CD14-positive monocyte (primary cell): ENCODE data around the gene SDK1. TPM values are rescaled to one million over a fixed set of nuclear protein-coding genes. Genes with fewer than 3 reads are reported as not detected.
"Not testable (repeated sequence)": the region's sequence is repeated elsewhere in the genome, so short reads cannot be mapped to it uniquely, and the experiment has no call there.

Experiments used
- DNase-seq, 3 donors: peaks; one replicate each; pipeline ENCODE4 v3.0.0-alpha.2; 2011 to 2022
- H2AFZ ChIP-seq: 2 replicates; pipeline ENCODE4 v1.6.0; 2012; ENCODE audit warnings: mild to moderate bottlenecking, low read depth, low read length, inconsistent platforms; ENCODE audit not compliant: insufficient read depth, poor library complexity, severe bottlenecking
- H3K27ac ChIP-seq, 2 donors: 1 replicate in 1 of 2; 2 replicates in 1 of 2; pipeline ENCODE4 v1.5.1; 2012 to 2013; ENCODE audit warnings: low read length in 2 of 2, control low read depth in 1 of 2, inconsistent platforms in 1 of 2, low read depth in 1 of 2, mild to moderate bottlenecking in 1 of 2
- H3K27me3 ChIP-seq, 2 donors: one replicate each; pipeline versions ENCODE4 v1.6.0 to v1.6.1; 2011 to 2013; ENCODE audit warnings: low read length in 2 of 2; ENCODE audit not compliant: control insufficient read depth in 2 of 2, insufficient read depth in 2 of 2
- H3K36me3 ChIP-seq, 2 donors: replicated peaks in 1 of 2; 1 replicate in 1 of 2; 2 replicates in 1 of 2; pipeline versions ENCODE4 v1.5.1 to v1.6.1; 2012 to 2013; ENCODE audit warnings: low read length in 2 of 2, control low read depth in 1 of 2, inconsistent platforms in 1 of 2, mild to moderate bottlenecking in 1 of 2; ENCODE audit not compliant: insufficient read depth in 2 of 2, control insufficient read depth in 1 of 2
- H3K4me1 ChIP-seq, 2 donors: 1 replicate in 1 of 2; 2 replicates in 1 of 2; pipeline versions ENCODE4 v1.5.1 to v1.6.1; 2012 to 2013; ENCODE audit warnings: low read length in 2 of 2, control low read depth in 1 of 2, inconsistent platforms in 1 of 2, mild to moderate bottlenecking in 1 of 2, moderate library complexity in 1 of 2; ENCODE audit not compliant: insufficient read depth in 2 of 2, control insufficient read depth in 1 of 2
- H3K4me2 ChIP-seq: replicated peaks from 2 replicates; pipeline ENCODE3; 2012; ENCODE audit warnings: low read length, moderate library complexity, mild to moderate bottlenecking; ENCODE audit not compliant: poor library complexity, severe bottlenecking; ENCODE audit errors: extremely low read depth
- H3K4me3 ChIP-seq, 3 experiments: fragments of 200-600 bp in 1 of 3; sonication (generic) in 1 of 3; replicated peaks in 1 of 3; 1 replicate in 2 of 3; 2 replicates in 1 of 3; pipeline ENCODE4 v1.5.1; 2011 to 2013; ENCODE audit warnings: low read length in 3 of 3, mild to moderate bottlenecking in 3 of 3, control low read depth in 2 of 3, low read depth in 2 of 3, inconsistent platforms in 1 of 3, moderate library complexity in 1 of 3
- H3K79me2 ChIP-seq: 2 replicates; pipeline ENCODE4 v1.6.0; 2012; ENCODE audit warnings: mild to moderate bottlenecking, control low read depth, inconsistent platforms, low read length, moderate library complexity; ENCODE audit not compliant: insufficient read depth
- H3K9ac ChIP-seq: 2 replicates; pipeline ENCODE4 v1.6.0; 2017; ENCODE audit warnings: low read length, mild to moderate bottlenecking; ENCODE audit not compliant: insufficient read depth, poor library complexity, severe bottlenecking
- H3K9me3 ChIP-seq, 2 donors: replicated peaks in 1 of 2; 1 replicate in 1 of 2; 2 replicates in 1 of 2; pipeline versions ENCODE4 v1.5.1 to v1.6.1; 2012 to 2013; ENCODE audit warnings: low read length in 2 of 2, control low read depth in 1 of 2; ENCODE audit not compliant: control insufficient read depth in 1 of 2, insufficient read depth in 1 of 2
- H4K20me1 ChIP-seq: 2 replicates; pipeline ENCODE4 v1.6.0; 2012; ENCODE audit warnings: mild to moderate bottlenecking, low read length, control low read depth, moderate library complexity; ENCODE audit not compliant: insufficient read depth
- H3K27ac Mint-ChIP-seq, 7 donors: one replicate each; pipeline ENCODE4 v1.8.0; 2020; ENCODE audit warnings: mild to moderate bottlenecking in 7 of 7, mixed read lengths in 7 of 7, moderate library complexity in 6 of 7, inconsistent platforms in 2 of 7
- H3K27me3 Mint-ChIP-seq, 3 donors: one replicate each; pipeline ENCODE4 v1.8.0; 2021 to 2022; ENCODE audit warnings: low read depth in 3 of 3, mild to moderate bottlenecking in 3 of 3, mixed read lengths in 3 of 3, moderate library complexity in 3 of 3, inconsistent platforms in 1 of 3
- H3K36me3 Mint-ChIP-seq, 2 donors: one replicate each; pipeline ENCODE4 v1.8.0; 2020; ENCODE audit warnings: mixed read lengths in 2 of 2, inconsistent platforms in 1 of 2, mild to moderate bottlenecking in 1 of 2
- H3K4me1 Mint-ChIP-seq: one replicate; pipeline ENCODE4 v1.8.0; 2020; ENCODE audit warnings: mild to moderate bottlenecking, mixed read lengths
- H3K4me3 Mint-ChIP-seq, 2 donors: one replicate each; pipeline ENCODE4 v1.8.0; 2020; ENCODE audit warnings: mild to moderate bottlenecking in 2 of 2, mixed read lengths in 2 of 2, moderate library complexity in 1 of 2
- H3K9me3 Mint-ChIP-seq, 7 donors: one replicate each; pipeline ENCODE4 v1.8.0; 2020 to 2022; ENCODE audit warnings: mixed read lengths in 7 of 7, mild to moderate bottlenecking in 6 of 7, moderate library complexity in 6 of 7, inconsistent platforms in 2 of 7
- WGBS: methylation state at CpG from one replicate; pipeline ENCODE4 v1.1.5; 2013; ENCODE audit warnings: missing lambda C conversion rate; ENCODE audit not compliant: insufficient coverage; 5-methylcytosine and 5-hydroxymethylcytosine counted together
- intact Hi-C, 2 donors: fragments of 100-400 bp; cut with micrococcal nuclease; formaldehyde crosslinking; loops; one replicate each; pipeline versions ENCODE4 v1.15.0 to v1.15.1; 2023
- polyA plus RNA-seq, 3 donors: library from polyadenylated mRNA; depleted of rRNA in 1 of 3; unstranded in 2 of 3; stranded (reverse) in 1 of 3; fragments of 300-500 nt in 2 of 3; fragments of >200 nt in 1 of 3; fragmentation: Illumina TruSeq in 2 of 3; gene quantifications; 1 replicate in 2 of 3; 2 replicates in 1 of 3; pipeline ENCODE4 v1.2.3, GENCODE V29; 2012 to 2021
- TF ChIP-seq, protein P1 (sequence below): fragments of 200-600 bp; IDR thresholded peaks from one replicate; pipeline ENCODE4 v1.8.0; 2022; ENCODE audit warnings: antibody characterized with exemption, mild to moderate bottlenecking

Gene SDK1
- polyA plus RNA-seq, 3 donors, result 0.01 TPM; not detected in 2

DNA sequence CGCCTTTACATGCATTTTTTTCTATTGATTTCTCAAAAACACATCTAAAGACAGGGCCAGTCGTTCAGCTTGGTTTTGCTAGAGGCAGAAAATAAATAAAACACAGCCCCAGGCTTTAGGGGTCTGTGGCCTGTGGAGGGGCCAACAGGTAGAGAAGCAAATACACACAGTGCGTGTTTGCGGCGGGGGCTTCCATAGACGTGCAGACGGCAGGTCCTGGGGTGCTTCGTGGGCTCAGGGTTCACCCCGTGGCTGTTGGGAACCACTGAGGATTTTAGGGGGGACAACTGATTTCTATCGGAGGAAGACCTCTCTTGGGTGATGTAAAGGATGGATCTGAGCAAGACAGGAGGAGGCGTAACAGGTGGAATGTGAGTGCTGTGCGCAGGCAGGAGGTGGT is 935.3 kb downstream of the SDK1 start:
- Mint-ChIP-seq H3K4me1 (no peaks in the 10 kb centered on the region), H3K27ac (peak overlapping the region in 1 of 7 donors; percentile 38), H3K36me3 (no peaks in the 10 kb centered on the region), H3K27me3 (peaks cover 0 to under 1% (median 0%) of the 10 kb centered on the region in 3 donors), H3K4me3 (no peak overlapping the region), H3K9me3 (peaks cover 0 to 7% (median 0%) of the 10 kb centered on the region in 7 donors)
- H3K9ac ChIP-seq, result no peak overlapping the region
- H3K9me3 ChIP-seq, result no peaks in the 10 kb centered on the region
- no peaks in the 10 kb centered on the region for H3K36me3 ChIP-seq
- no peaks in the 10 kb centered on the region for H3K79me2 ChIP-seq
- H3K27me3 ChIP-seq, result no peaks in the 10 kb centered on the region
- no peak overlapping the region for H2AFZ ChIP-seq
- no peak overlapping the region for H3K27ac ChIP-seq
- TF ChIP-seq, protein P1, sequence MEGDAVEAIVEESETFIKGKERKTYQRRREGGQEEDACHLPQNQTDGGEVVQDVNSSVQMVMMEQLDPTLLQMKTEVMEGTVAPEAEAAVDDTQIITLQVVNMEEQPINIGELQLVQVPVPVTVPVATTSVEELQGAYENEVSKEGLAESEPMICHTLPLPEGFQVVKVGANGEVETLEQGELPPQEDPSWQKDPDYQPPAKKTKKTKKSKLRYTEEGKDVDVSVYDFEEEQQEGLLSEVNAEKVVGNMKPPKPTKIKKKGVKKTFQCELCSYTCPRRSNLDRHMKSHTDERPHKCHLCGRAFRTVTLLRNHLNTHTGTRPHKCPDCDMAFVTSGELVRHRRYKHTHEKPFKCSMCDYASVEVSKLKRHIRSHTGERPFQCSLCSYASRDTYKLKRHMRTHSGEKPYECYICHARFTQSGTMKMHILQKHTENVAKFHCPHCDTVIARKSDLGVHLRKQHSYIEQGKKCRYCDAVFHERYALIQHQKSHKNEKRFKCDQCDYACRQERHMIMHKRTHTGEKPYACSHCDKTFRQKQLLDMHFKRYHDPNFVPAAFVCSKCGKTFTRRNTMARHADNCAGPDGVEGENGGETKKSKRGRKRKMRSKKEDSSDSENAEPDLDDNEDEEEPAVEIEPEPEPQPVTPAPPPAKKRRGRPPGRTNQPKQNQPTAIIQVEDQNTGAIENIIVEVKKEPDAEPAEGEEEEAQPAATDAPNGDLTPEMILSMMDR, result no peak
- H3K4me1 ChIP-seq, result no peaks in the 10 kb centered on the region
- intact Hi-C loops, result no loop called here
- no peaks in the 10 kb centered on the region for H4K20me1 ChIP-seq
- no peak for DNase-seq
- 90% methylated on average over 9 of the region's 12 CpGs for WGBS
- H3K4me2 ChIP-seq, result no peak overlapping the region
- no peak overlapping the region for H3K4me3 ChIP-seq

DNA sequence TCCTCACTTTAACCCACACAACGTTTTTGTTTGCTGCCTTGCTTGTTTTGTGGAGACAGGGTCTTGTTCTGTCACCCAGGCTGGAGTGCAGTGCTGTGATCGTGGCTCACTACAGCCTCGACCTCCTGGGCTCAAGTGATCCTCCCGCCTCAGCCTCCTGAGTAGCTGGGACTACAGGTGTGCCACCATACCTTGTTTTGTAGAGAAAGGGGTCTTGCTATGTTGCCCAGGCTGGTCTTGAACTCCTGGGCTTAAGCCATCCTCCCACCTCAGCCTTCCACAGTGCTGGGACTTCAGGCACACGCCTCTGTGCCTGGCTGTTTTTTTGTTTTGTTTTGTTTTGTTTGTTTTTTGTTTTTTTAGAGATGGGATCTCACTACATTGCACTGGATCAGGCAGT is 935.8 kb downstream of the SDK1 start:
- H3K27ac ChIP-seq, H3K9ac ChIP-seq, H3K9me3 Mint-ChIP-seq, H3K4me3 Mint-ChIP-seq, DNase-seq, intact Hi-C loops, H4K20me1 ChIP-seq, H3K4me2 ChIP-seq, H3K36me3 Mint-ChIP-seq, H3K27ac Mint-ChIP-seq, H3K36me3 ChIP-seq, H3K4me1 Mint-ChIP-seq, H3K4me3 ChIP-seq, H3K9me3 ChIP-seq, H2AFZ ChIP-seq, H3K4me1 ChIP-seq, H3K79me2 ChIP-seq, H3K27me3 Mint-ChIP-seq, H3K27me3 ChIP-seq: not testable (repeated sequence)
- 83% methylated on average over 2 of the region's 5 CpGs for WGBS
